ENCODE results near the gene LPAR2. TPM values are rescaled to one million over a fixed set of nuclear protein-coding genes. Genes with fewer than 3 reads are reported as not detected.
"Not testable (repeated sequence)": the region's sequence is repeated elsewhere in the genome, so short reads cannot be mapped to it uniquely, and the experiment has no call there.

Gene LPAR2
- total RNA-seq, 3 donors from 2014 or later, result 10.9 to 30.0 (median 17.1) TPM

GRCh38 chr19:19618219-19619051, 9.6 kb downstream of the LPAR2 start, which contains the start of gene PBX4:
Gene PBX4, minus strand, starts transcription at chr19:19618687. Its CDS starts 58 bp downstream, at chr19:19618629.
- Histone ChIP-seq H3K9me3 (no peaks in the 10 kb centered on the region), H3K4me3 (peak within 1 kb of the TSS; percentile 6), H3K4me1 (ENCODE audit: low read depth) (peaks cover 12% of the 10 kb centered on the region), H3K36me3 (ENCODE audit: low read depth) (no peaks in the 10 kb centered on the region)
- no peak for TF ChIP-seq CTCF (IDR thresholded peaks at IDR 0.05)
- intact Hi-C loops (cut with DNase I, micrococcal nuclease), result no loop called here
- DNase-seq, result peak; percentile 98
- peak; percentile 99 for ATAC-seq

- H3K4me1 ChIP-seq (ENCODE audit: low read depth), result peaks cover 12% of the 10 kb centered on the region
- intact Hi-C loops (cut with DNase I, micrococcal nuclease), result no loop called here
- DNase-seq, result no peak
- no peak for ATAC-seq
- no peak for TF ChIP-seq CTCF (IDR thresholded peaks at IDR 0.05)
- no peaks in the 10 kb centered on the region for H3K36me3 ChIP-seq (ENCODE audit: low read depth)
- H3K4me3 ChIP-seq, result no peak overlapping the region
- no peaks in the 10 kb centered on the region for H3K9me3 ChIP-seq
Observed at GRCh38 chr19:19615086-19615485, 12.9 kb downstream of the LPAR2 start.

- no peak for TF ChIP-seq CTCF (IDR thresholded peaks at IDR 0.05)
- intact Hi-C loops (cut with DNase I, micrococcal nuclease), result no loop called here
- no peaks in the 10 kb centered on the region for H3K9me3 ChIP-seq
- ATAC-seq, result peak; percentile 82
- no peaks in the 10 kb centered on the region for H3K36me3 ChIP-seq (ENCODE audit: low read depth)
- no peak for DNase-seq
- no peak overlapping the region for H3K4me3 ChIP-seq
- peaks cover 6% of the 10 kb centered on the region for H3K4me1 ChIP-seq (ENCODE audit: low read depth)
Observed at GRCh38 chr19:19613506-19613905, 14.5 kb downstream of the LPAR2 start.

GRCh38 chr19:19610376-19611202, 17.4 kb downstream of the LPAR2 start:
- no peak for ATAC-seq
- Histone ChIP-seq H3K4me3 (no peak overlapping the region), H3K36me3 (ENCODE audit: low read depth) (no peaks in the 10 kb centered on the region), H3K9me3 (no peaks in the 10 kb centered on the region), H3K4me1 (ENCODE audit: low read depth) (peaks cover 4% of the 10 kb centered on the region)
- DNase-seq, result no peak
- TF ChIP-seq CTCF (IDR thresholded peaks at IDR 0.05), result no peak
- intact Hi-C loops (cut with DNase I, micrococcal nuclease), result no loop called here

GRCh38 chr19:19606686-19607085, 21.3 kb downstream of the LPAR2 start:
- DNase-seq; intact Hi-C loops (cut with DNase I, micrococcal nuclease); H3K4me3 ChIP-seq; H3K9me3 ChIP-seq; H3K36me3 ChIP-seq (ENCODE audit: low read depth); ATAC-seq; H3K4me1 ChIP-seq (ENCODE audit: low read depth): not testable (repeated sequence)

- TF ChIP-seq CTCF (IDR thresholded peaks at IDR 0.05), result no peak
- DNase-seq, result peak; percentile 70 to 77 (median 77)
- no peak overlapping the region for H3K4me3 ChIP-seq
- intact Hi-C loops (cut with DNase I, micrococcal nuclease), result no loop called here
- no peaks in the 10 kb centered on the region for H3K36me3 ChIP-seq (ENCODE audit: low read depth)
- ATAC-seq, result peak; percentile 96
- no peaks in the 10 kb centered on the region for H3K9me3 ChIP-seq
- H3K4me1 ChIP-seq (ENCODE audit: low read depth), result peaks cover 13% of the 10 kb centered on the region
Observed at GRCh38 chr19:19606021-19606420, 22.0 kb downstream of the LPAR2 start.

Measured in mucosa of descending colon (tissue), 3 donors.